Right lobe of liver (tissue), 4 donors: ENCODE measurements around the gene RXYLT1.

Experiments used
- CTCF ChIP-seq, 4 donors: fragments of 200-600 bp in 3 of 4; fragments of 450-650 bp in 1 of 4; IDR thresholded peaks; one replicate each; pipeline versions ENCODE4 v1.5.1 to v1.8.0; 2016 to 2022; ENCODE audit warnings: antibody characterized with exemption in 4 of 4, mild to moderate bottlenecking in 2 of 4
- POLR2A ChIP-seq: fragments of 450-650 bp; IDR thresholded peaks from one replicate; pipeline ENCODE4 v1.6.1; 2017; ENCODE audit warnings: antibody characterized with exemption, mild to moderate bottlenecking
- donor health status: DM: no; HTN: no; CAD: no.
- donor health status: DM: no; HTN: no; CAD: no.
- donor health status: DM: no; HTN: yes; CAD: no.

- TF ChIP-seq POLR2A (no peak), CTCF (IDR thresholded peaks at IDR 0.05) (no peak)
Measured at GRCh38 chr12:63836046-63836445, 56.3 kb downstream of the RXYLT1 start.
